Pancreas (tissue), 10 donors: ENCODE results near the gene PPP1R1A. TPM values are rescaled to one million over a fixed set of nuclear protein-coding genes. Genes with fewer than 3 reads are reported as not detected.

ENCODE experiments used
- ATAC-seq, 4 donors: fragments of 200-7000 bp; cut with Tn5 transposase; one replicate each; pipeline versions ENCODE4 v1.8.0 to v1.9.1; 2020; ENCODE audit warnings: mild to moderate bottlenecking in 4 of 4, moderate library complexity in 4 of 4
- DNase-seq, 6 donors: peaks; one replicate each; pipeline ENCODE4 v3.0.0-alpha.2; 2020
- FAIRE-seq: peaks from 2 replicates; lab custom pipeline; 2012; peaks lifted over from hg19 to GRCh38; lab: Jason Lieb, UNC
- H3K27ac ChIP-seq, 4 donors: fragments of 200-600 bp; sonication (generic); 1 replicate in 3 of 4; 2 replicates in 1 of 4; pipeline versions ENCODE4 v1.5.0 to v1.8.0; 2020
- H3K27me3 ChIP-seq, 4 donors: fragments of 200-600 bp; one replicate each; pipeline ENCODE4 v1.8.0; 2021
- H3K36me3 ChIP-seq, 3 donors: fragments of 200-600 bp; sonication (generic) in 1 of 3; one replicate each; pipeline versions ENCODE4 v1.5.0 to v1.8.0; 2020 to 2021
- H3K4me1 ChIP-seq, 3 donors: fragments of 200-600 bp; one replicate each; pipeline ENCODE4 v1.8.0; 2021
- H3K4me3 ChIP-seq, 4 donors: fragments of 200-600 bp; sonication (generic) in 2 of 4; one replicate each; pipeline versions ENCODE4 v1.5.0 to v1.8.0; 2020 to 2021
- H3K9me3 ChIP-seq, 4 donors: fragments of 200-600 bp; one replicate each; pipeline ENCODE4 v1.8.0; 2021
- CTCF ChIP-seq, 4 donors: fragments of 200-600 bp; sonication (generic) in 3 of 4; IDR thresholded peaks; one replicate each; pipeline versions ENCODE4 v1.5.0 to v1.8.0; 2021; ENCODE audit warnings: antibody characterized with exemption in 4 of 4
- WGBS, 2 donors: extraction: QIAGEN DNeasy Blood & Tissue Kit; methylation state at CpG; one replicate each; pipeline ENCODE4 v1.1.7; 2013; 5-methylcytosine and 5-hydroxymethylcytosine counted together
- intact Hi-C, 3 donors: fragments of 100-400 bp; cut with DNase I; formaldehyde crosslinking; loops; one replicate each; pipeline versions ENCODE4 v1.11.1 to v1.14.2; 2022
- polyA plus RNA-seq, 2 donors: library from polyadenylated mRNA; stranded (reverse); fragments of 200-250 nt; gene quantifications; one replicate each; pipeline ENCODE4 v1.2.3, GENCODE V29; 2013
- total RNA-seq, 6 donors: library from RNA; stranded (reverse); fragmentation: NEBNext Ultra II Directional in 4 of 6; extraction: Animal tissue kit (Norgen Biotek cat#: 25700) in 4 of 6; gene quantifications; one replicate each; pipeline versions ENCODE4 v1.2.1 to v1.2.4, GENCODE V29; 2021 to 2023
- donor health status: healthy with polysubstance abuse.
- donor health status: DM: no; HTN: no; CAD: no; lungs with moderate emphysema.
- donor health status: DM: no; HTN: no; CAD: no.
- donor health status: control.
- donor health status: control.
- donor health status: Bipolar disorder and iron deficiency.
- donor health status: DM: yes; HTN: yes; CAD: no.
- donor health status: DM: no; HTN: no; CAD: no.
- donor health status: DM: no; HTN: no; CAD: no.
- donor health status: DM: yes; HTN: yes; CAD: no.

PPP1R1A gene
- total and polyA plus RNA-seq, 8 donors: 1.1 to 127 (median 8.1) TPM

- Histone ChIP-seq H3K36me3 (no peaks in the 10 kb centered on the region), H3K4me3 (no peak overlapping the region), H3K27ac (no peak overlapping the region), H3K9me3 (no peaks in the 10 kb centered on the region), H3K27me3 (no peaks in the 10 kb centered on the region), H3K4me1 (no peaks in the 10 kb centered on the region)
- intact Hi-C loops: no loop called here
- no peak for TF ChIP-seq CTCF (IDR thresholded peaks at IDR 0.05)
- no peak for ATAC-seq
- FAIRE-seq: no peak
- DNase-seq: no peak
- 86 to 88% methylated on average over 4 of the region's 4 CpGs for WGBS, 2 donors
Measured at GRCh38 chr12:54604436-54604835, 16.0 kb upstream of the PPP1R1A start.

GRCh38 chr12:54603872-54604271 is 15.4 kb upstream of the PPP1R1A start:
- FAIRE-seq (no peak), ATAC-seq (no peak), DNase-seq (no peak)
- 80 to 87% methylated on average over 5 of the region's 5 CpGs for WGBS, 2 donors
- Histone ChIP-seq H3K9me3 (no peaks in the 10 kb centered on the region), H3K27ac (no peak overlapping the region), H3K36me3 (no peaks in the 10 kb centered on the region), H3K4me3 (no peak overlapping the region), H3K4me1 (no peaks in the 10 kb centered on the region), H3K27me3 (no peaks in the 10 kb centered on the region)
- no peak for TF ChIP-seq CTCF (IDR thresholded peaks at IDR 0.05)
- intact Hi-C loops: no loop called here

DNA sequence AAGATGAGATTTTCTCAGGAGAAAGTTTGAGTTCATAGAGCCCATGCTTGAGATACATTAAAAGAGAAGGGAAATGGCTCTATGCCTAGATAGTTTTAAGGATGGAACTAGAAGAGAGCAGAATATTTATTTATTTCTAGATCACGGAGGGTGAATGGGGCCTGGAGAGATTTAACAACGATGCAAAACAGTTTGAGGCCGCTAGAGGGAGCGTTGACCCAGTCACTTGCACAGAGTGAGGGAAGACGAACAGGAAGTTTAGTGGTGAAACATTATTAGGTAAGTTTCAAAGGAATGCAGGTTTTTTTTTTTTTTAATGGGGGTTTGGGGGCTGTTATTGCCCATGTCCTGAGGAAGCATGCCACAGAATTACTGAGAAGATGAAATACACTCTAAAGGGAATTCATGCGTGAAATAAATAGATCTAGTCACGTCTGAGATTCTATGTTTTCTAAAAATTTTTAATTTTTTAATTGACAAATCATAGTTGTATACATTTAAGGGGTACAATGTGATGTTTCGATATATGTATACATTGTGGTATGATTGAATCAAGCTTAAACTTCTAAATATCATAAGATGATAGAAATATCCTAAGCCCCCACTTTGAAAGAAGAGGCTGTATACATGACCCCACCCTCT is 14.8 kb upstream of the PPP1R1A start:
- no peaks in the 10 kb centered on the region for H3K4me1 ChIP-seq
- H3K36me3 ChIP-seq: no peaks in the 10 kb centered on the region
- WGBS, 2 donors: 16 to 23% methylated on average over 8 of the region's 8 CpGs
- H3K27ac ChIP-seq: no peak overlapping the region
- intact Hi-C loops: no loop called here
- FAIRE-seq (peak; percentile 89), ATAC-seq (peak; percentile 89 to 98 (median 95)), DNase-seq (peak in 3 of 6 donors; percentile 48 to 72 (median 61))
- H3K27me3 ChIP-seq: no peaks in the 10 kb centered on the region
- no peaks in the 10 kb centered on the region for H3K9me3 ChIP-seq
- TF ChIP-seq CTCF (IDR thresholded peaks at IDR 0.05): peak; percentile 53 to 72 (median 62)
- no peak overlapping the region for H3K4me3 ChIP-seq

DNA sequence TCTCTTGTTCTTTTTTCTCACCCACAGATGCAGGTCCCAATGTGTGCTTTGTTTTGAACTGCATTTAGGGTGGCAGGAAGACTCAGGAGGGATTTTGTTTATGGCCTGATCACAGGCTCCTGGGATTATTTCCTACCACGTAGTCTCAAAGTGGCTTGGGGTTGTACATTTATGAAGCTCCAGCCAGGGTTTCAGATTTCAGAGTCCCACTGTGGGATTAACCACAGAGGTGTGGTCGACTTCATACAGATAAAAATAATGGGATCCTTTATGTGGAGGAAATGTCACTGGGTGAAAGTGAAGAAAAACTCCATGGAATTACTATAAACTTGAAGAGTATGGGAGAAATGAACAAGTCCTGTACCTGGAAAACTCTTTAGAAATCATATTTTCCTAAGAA is 14.2 kb upstream of the PPP1R1A start:
- Histone ChIP-seq H3K36me3 (no peaks in the 10 kb centered on the region), H3K27me3 (no peaks in the 10 kb centered on the region), H3K9me3 (no peaks in the 10 kb centered on the region), H3K4me1 (no peaks in the 10 kb centered on the region), H3K27ac (no peak overlapping the region), H3K4me3 (no peak overlapping the region)
- DNase-seq: no peak
- TF ChIP-seq CTCF (IDR thresholded peaks at IDR 0.05): no peak
- no peak for FAIRE-seq
- no peak for ATAC-seq
- WGBS, 2 donors: 48 to 51% methylated on average over 2 of the region's 2 CpGs
- intact Hi-C loops: no loop called here

- intact Hi-C loops: no loop called here
- FAIRE-seq (no peak), ATAC-seq (peak in 1 of 4 donors; percentile 26), DNase-seq (no peak)
- H3K9me3 ChIP-seq: no peaks in the 10 kb centered on the region
- no peak overlapping the region for H3K4me3 ChIP-seq
- TF ChIP-seq CTCF (IDR thresholded peaks at IDR 0.05): no peak
- no peak overlapping the region for H3K27ac ChIP-seq
- no peaks in the 10 kb centered on the region for H3K4me1 ChIP-seq
- H3K27me3 ChIP-seq: no peaks in the 10 kb centered on the region
- H3K36me3 ChIP-seq: no peaks in the 10 kb centered on the region
- WGBS, 2 donors: 50 to 52% methylated on average over 4 of the region's 4 CpGs
Measured at GRCh38 chr12:54601841-54602240, 13.4 kb upstream of the PPP1R1A start.
